KBM-7 (cell line): ENCODE data around the gene ABLIM2.

Experiments used
- DNase-seq: peaks from one replicate; pipeline ENCODE4 v3.0.0-alpha.2; 2015
- in situ Hi-C: fragments of 300-500 bp; cut with MboI; formaldehyde crosslinking; loops from 2 replicates; pipeline ENCODE4 v1.14.3; 2020; ENCODE audit warnings: low sequenced_read_pairs, low pct_unique_long_range_greater_than_20kb, mixed read lengths

Gene ABLIM2

DNA sequence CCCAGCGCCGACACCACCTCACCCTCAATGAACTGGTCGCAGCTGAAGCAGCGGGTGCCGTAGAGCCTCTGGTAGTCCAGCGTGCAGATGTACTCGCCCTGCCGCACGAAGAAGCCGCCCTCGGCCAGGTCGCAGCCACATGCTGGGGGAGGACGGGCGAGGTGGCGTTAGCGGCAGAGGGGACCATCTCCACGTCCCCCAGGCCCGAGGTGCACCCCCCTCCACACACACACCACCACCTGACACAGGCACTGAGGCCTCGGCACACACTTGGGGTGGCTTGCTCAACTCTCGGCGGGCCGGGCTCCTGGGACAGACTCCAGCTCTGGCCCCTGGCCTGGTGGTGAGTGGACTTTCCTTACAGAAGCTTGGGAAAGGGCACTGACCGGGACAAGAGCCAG is 61.5 kb downstream of the ABLIM2 start:
- in situ Hi-C loops = no loop called here
- DNase-seq = no peak

DNA sequence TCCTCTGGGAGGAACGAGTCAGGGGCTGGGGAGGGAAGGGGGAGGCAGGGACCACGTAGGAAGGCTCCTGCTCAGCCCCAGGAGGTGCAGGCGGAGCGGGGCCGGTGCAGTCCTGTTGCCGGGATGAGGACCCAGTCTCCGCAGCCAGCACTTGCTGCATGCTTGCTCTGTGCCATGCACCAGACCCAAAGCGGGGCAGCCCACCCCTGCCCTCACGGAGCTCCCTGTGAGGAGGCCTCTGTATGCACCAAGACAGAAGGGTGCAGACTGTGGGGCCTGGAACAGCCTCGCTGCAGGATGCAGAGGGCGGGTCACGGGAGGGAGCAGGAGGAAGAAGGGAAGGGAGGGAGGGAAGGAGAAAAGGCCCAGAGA is 61.9 kb downstream of the ABLIM2 start:
- in situ Hi-C loops = no loop called here
- no peak for DNase-seq

DNA sequence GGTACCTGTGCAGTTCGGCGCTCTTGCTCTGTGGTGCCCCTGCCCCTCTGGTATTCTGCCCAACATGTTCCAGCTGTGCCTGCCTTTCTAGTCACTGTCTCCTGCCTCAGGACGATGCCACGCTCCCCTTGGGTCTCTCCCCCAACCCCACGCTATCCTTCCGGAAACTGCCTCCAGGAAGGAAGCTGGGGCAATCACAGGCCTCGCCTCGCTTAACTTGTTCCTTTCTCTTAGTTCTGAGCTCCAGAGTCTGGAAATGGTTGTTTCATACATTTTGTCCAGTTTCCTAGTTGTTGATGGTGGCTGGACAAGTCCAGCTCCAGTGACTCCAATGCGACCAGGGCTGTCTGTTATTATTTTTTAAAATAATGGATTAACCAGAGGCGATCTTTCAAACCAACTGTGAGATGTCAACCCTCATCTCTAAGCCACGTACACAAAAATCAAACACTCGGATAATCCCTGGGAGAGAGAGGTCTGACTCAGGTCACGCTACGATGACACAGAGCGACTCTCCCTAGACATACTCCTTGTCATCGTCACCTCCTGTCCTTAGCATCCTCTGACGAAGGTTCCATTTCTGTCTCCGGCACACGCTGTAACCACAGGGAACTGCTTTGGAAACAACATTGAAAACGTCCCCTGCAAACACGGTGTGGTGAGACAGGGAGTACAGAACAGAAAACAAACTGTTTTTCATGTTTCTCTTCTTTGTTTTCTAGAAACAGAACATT is 62.5 kb downstream of the ABLIM2 start:
- in situ Hi-C loops = no loop called here
- no peak for DNase-seq

DNA sequence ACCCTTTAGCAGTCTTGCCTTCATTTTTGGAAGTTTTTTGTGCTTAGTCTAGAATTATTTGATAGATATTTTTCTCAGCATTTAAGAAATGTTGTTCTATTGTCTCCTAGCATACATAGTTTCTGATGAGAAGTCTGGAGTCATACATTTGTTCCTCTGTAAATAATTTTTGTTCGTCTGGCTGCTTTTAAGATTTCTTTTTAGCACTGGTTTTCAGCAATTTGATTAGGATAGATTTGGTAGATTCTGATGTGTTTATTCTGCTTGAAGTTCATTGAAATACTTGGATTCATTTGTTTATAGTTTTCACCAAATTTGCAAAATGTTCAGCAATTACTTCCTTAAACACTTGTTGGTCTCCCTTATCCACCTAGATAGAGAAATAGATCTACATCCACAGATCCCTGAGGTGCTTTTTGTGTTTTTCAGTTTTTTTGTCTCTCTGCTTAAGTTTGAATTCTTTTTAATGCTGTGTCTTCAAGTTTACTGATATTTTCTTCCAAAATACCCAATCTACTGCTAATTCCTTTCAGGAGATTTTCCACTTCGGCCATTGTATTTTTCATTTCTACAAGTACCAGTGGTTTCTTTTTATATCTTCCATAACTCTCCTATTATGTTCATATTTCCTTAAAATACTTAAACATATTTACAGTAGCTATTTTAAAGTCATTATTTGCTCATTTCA is 64.9 kb downstream of the ABLIM2 start:
- in situ Hi-C loops = no loop called here
- no peak for DNase-seq

DNA sequence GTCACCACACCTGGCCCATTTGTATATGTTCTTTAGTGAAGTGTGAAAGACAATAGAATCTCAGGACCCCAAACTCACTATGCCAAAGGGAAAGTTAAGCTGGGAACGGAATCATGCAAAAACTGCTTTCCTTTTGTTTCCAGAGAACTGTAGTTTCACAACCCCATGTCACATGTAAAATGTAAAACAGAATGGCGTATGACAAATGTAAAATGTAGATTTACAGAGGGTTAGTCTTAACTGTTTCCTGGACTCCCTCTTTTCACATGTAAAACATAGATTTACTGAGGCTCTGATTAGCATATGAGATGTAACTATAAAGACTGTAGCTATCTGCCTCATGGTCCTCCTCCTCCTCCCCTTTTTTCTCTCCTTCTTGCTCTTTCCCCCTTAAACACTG is 66.3 kb downstream of the ABLIM2 start:
- DNase-seq = peak; percentile 16
- in situ Hi-C loops = no loop called here

DNA sequence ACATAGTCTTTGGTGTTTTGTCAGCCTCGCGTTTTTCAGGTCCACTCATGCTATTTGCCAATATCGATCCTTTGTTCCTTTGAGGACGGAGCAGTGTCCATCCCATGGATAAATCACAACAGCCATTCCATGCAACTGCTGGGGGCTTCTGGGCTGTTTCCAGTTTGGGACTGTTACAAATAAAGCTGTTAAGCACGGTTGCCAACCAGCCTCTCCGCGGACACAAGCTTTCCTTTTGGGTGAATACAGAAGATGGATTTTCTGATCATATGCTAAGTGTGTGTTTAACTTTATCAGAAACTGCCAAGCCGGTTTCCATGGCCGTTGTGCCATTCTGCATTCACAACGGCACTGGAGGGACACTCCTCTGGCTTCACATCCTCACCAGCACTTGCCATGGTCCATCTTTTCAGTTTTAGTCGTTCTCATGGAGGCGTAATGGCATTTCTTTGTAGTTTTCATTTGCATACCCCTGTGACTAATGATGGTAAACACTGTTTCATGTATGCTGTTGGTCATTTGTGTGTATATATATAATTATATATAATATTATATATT is 67.8 kb downstream of the ABLIM2 start:
- DNase-seq = peak; percentile 37
- in situ Hi-C loops = no loop called here

DNA sequence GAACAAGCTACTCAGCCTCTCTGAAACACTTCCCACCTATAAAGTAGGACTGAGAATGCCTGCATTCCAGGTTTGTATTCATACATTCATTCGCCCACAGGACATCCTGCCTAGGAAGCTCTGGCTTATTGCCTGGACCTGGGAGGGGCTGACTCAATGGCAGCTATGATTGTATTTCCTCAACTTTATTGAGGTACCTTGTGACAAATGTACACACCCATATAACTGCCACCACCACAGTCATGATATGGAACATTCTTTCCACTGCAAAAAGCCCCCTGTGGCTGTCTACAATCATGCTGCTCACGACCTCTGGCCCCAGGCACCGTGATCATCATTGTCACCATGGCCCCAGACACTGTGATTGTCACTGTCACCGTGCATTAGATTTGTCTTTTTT is 68.3 kb downstream of the ABLIM2 start:
- no peak for DNase-seq
- in situ Hi-C loops = no loop called here

DNA sequence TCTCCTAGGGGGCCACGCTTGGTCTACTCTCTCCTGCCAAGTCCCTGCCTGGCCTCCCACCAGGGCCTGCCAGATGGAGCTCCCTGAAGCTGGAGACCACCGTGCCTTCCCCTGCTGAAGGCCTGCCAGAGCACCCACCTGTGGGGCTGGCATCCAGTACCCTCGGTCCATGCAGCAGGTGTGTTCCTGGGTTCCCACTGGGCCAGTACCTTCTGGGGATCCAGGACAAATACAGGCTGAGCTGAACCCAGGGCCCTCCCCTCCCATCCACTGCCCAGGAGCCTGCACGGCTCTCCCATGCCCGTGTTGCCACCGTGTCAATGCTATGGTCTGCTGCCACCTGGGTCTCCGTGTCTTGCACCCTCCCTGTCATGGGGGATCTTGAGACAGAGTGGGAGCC is 68.8 kb downstream of the ABLIM2 start:
- DNase-seq = no peak
- in situ Hi-C loops = no loop called here

DNA sequence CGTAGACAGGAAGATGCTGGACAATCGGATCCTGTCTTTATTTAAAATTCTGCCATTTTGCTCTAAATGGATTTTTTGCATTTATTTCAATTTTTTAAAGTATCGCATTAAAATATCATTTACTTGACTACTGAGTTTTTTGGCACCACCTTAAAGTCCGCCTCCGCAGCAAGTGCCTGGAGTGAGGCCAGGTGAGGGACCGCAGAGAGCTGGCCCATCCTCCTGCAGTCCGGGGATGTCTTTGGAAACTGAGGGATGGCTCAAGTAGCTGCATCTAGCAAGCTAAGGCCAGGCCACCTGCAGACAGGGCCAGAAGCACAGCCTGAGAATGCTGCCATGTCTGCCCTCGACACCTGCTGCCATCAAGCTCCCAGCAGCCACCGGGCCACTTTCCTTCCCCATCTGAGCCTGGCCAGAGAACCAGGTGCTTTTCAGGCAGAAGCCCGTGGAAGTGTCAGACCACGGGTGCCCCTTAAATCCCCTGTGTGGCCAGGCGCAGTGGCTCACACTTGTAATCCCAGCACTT is 69.6 kb downstream of the ABLIM2 start:
- in situ Hi-C loops = no loop called here
- DNase-seq = no peak

DNA sequence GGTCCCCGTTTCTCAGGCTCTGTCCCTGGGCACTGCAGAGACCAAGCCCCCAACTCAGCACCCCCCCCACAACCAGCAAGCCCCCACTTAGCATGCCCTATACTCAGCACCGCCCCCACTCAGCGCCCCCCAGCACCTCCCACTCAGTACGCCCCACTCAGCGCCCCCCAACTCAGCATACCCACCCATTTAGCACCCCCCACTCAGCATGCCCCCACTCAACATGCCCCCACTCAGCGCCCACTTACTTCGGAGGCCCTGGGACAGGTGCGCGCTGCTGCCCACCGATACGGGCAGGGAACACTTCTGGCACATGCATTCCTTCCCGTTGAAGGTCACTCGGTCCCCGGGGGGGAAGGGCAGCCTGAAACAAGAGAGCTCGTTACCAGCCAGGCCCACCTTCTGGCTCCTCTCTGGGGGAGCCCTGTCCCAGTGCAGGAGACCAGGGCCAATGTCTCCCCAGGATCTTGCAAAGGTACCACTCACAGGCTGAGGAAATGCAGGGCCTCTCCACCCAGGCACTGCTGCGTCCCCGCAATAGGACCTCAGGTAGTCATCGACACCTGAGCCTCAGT is 70.6 kb downstream of the ABLIM2 start:
- in situ Hi-C loops = no loop called here

DNA sequence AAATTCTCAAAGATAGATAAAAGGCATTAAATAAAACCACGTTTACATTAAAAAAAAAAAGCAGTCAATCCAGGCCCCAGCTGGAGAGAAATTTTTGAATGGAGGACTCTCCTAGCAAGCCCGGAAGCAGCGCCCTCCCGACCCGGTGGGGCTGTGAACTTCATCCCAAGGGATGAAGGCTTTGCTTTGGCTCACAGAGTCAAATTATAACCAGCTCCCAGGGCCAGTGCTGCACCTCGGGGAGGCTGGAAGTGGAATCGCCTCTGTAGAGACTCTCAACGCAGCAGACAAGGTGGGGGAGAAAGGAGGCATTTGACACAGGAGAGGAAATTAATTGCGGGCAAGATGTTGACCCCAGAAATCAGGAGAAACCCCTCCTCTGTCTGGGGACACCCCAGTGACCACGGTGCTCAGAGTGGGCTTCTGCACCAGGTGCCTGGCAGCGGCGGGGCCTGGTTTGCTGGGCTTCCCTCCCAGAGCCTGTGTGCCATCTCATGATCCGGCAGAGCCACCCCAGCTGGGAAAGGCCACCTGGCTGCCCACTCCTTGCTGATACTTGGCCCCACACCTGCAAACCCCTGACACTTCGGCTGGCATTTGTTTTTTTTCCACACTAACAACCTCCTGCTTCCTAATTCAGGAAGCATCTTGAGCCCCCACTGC is 71.7 kb downstream of the ABLIM2 start:
- DNase-seq = no peak
- in situ Hi-C loops = no loop called here

More for the DNA sequence above, 70.6 kb downstream of the ABLIM2 start:
- DNase-seq = no peak

DNA sequence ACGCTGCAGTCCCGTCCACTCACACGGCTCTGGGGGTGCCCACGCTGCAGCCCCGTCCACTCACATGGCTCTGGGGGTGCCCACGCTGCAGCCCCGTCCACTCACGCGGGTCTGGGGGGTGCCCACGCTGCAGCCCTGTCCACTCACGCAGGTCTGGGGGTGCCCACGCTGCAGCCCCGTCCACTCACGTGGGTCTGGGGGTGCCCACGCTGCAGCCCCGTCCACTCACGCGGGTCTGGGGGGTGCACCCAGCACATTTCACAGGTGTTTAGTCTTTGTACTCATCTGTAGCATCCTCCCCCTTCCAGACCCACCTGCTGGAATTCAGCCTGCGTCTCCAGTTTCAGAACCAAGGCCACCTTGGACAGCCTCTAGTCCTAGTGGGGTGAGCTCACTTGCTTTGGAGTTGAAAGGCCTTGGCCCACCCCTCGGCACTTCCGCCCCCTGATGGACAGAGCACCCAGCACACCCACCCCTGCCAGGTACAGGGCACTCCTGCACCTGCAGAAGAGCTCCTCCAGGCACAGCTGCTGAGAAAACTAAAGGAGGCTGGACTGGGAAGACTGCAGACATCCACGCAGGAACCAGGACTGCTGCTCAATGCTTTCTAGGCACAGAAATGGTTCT is 73.0 kb downstream of the ABLIM2 start:
- no peak for DNase-seq
- in situ Hi-C loops = no loop called here

DNA sequence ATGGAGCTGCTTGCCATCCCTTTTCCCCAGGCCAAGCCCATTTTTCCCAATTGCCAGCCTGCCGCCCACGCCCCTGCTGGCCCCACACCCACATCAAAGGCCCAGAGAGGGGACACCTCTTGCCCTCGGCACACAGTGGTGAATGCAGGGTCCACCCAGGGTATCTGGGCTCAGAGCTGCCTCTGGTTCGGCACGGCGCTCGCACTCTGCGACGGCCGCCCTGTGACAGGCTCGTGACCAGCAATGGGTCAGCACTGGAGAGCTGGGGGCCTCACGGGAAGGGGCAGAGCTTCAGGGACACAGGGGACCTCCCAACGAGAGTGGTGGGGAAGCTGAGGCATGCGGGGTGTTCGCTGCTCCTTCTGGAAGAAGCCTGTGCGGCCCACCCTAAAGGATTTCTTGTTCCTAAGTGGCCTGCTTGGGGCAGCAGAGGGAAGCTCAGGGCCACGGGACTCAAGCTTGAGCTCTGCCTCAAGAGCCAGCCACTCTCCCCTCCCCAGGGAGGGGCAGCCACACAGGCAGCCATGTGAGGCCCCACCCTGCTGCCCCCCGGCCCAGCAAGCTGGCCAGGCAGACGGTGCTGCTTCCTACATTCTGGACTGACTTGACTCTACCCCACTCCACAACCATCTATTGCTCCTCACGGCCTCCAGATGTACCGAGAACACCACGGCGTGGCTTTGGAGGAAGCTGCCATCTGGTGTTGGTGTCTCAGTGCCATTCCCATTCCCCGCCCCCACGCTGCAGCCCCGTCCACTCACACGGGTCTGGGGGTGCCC is 73.7 kb downstream of the ABLIM2 start:
- in situ Hi-C loops = no loop called here
- DNase-seq = no peak

DNA sequence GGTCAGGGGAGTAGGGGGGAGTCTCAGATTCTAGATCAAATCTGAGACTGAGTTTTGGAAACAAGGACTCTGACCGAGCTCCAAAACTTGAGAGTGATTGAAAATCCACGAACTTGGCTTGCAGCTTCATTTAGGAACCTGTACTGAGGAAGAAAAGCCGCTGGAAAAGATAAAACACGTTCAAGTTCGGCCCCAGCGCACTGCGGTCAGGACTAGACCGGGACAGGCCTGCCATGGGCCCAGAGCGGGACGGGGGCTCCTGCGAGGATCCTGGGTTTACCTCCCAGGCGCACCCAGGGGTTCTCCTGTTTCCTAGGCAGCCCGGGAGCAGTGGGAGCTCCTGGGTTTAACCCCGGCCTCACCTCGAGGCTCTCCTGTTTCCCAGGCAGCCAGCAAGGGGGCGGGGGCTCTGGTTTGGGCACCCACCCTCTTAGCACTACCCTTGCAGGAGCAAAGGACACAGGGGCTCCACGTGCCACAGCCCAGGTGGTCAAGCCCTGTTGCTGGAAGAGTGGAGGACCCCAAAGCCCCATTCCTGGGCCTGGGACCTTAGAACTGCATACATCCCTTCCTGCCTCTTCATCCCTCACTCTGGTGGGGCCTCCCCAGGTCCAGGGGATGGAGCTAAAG is 74.5 kb downstream of the ABLIM2 start:
- in situ Hi-C loops = no loop called here
- DNase-seq = no peak

DNA sequence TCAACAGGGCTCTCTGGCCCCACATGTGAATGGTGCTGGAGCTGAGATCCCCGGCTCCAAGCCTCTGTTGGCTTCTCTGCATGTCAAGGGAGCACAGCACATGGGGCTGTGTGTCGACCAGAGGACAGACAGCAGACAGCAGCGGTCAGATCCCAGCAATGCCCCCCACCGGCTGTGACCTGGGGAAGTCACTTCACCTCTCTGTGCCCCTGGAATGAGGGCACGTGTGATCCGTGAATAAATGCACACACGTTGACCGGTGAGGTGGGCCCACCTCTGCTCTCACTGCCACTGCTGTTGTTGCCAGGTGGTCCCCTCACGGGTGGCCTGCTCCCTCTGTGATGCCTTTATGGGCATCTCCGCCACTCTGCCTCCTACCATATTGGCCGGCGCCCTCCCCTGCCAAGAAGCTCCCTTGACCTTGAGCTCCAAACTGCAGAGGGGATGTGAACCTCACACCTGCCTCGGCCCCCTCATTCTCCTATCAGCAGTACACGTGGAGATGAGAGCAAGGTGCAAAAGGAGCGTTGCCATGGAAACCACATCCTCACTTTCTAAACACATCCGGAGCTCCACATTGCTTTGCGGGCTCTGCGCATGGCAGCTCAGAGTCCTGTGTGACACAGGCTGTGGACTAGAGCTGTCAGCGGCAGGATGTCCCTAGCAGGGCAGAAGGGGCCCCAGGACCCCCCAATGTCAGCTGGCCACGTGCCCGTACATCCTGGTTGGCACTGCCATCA is 75.4 kb downstream of the ABLIM2 start:
- no peak for DNase-seq
- in situ Hi-C loops = no loop called here

DNA sequence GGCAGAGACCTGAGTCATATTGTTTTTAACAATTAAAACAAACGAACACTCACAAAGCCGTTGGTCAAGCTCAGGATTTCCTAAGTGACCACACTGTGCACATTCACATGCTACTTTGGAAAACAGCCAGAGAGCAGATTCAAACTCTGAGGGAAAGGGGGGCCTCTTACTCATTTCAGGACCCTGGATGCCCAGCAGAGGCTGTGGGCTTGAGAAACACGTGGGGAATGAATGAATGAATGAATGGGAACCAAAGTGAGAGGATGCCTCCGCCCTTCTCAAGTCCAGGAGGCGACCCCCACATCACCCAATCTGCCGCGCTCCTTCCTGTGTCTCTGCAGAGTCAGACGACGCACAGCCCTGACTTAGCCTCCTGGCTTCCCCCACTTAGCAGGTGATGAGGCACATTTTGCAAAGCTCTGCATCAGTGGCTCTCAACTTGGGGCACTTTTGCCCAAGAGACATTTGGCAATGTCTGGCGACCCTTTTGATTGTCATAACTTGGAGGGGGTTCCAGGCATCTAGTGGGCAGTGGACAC is 76.0 kb downstream of the ABLIM2 start:
- DNase-seq = no peak
- in situ Hi-C loops = no loop called here
